ENCODE results near the gene UBAC2.
A peak's percentile ranks its signal among the peaks of the same experiment; 100 is the strongest.

The UBAC2 gene

GRCh38 chr13:99299256-99299919 lies 98.7 kb downstream of the UBAC2 start:
- DNase-seq = no peak

GRCh38 chr13:99299920-99300341 lies 99.3 kb downstream of the UBAC2 start:
- no peak for DNase-seq

- no peak for DNase-seq
Measured at GRCh38 chr13:99301056-99301838, 100.6 kb downstream of the UBAC2 start.

DNA sequence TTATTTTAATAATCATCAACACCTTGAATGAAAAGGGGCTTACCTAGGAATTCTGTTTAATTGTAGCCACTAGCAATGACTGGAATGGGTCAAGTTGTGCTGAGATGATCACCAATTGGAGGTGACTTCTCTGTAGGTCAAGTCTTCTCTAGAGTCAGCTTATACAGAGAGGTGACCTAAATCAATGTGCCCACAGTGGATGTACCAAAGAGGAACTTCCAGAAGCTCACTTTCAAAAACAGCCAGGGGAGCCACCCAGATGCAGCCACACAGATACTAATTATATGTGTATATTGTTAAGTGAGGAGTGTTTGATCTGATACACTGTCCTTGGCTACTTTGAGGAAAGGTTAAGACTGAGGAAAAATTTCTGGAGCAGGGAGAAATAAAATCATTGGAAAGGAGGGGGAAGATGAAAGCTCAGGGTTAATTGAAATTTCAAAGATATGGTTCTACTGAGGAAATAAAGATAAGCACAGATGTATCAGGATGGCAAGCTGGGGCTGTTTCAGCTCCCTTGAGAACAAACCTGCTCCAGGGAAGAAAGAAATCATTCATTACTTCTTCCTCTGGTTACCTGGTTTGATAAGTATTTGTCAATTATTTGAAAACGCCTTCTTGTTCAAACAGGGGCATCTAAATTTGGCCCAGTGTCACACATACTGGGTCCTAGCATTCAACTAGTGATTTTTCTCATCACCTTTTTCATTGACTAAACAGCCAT lies 101.4 kb downstream of the UBAC2 start:
- no peak for DNase-seq

GRCh38 chr13:99302637-99303505 lies 102.2 kb downstream of the UBAC2 start:
- no peak for DNase-seq

- DNase-seq = no peak
Measured at GRCh38 chr13:99303863-99304521, 103.3 kb downstream of the UBAC2 start.

DNA sequence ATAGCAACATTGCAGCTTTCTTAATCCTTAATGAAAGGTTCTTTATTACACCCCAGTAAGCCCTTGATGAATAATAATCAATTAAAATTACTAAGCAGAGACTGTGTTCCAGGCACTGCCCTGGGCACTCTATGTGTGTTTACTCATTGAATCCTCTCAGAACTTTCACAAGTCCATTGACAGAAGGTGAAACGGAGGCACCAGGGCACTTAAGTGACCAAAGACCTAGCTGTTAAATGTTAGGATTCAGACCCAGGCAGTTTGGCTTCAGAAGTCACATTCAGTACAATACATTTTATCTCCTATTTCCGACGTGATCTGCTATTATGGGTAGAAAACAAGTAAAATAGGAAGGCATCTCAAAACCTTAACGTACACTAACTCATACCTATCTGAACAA lies 103.9 kb downstream of the UBAC2 start:
- no peak for DNase-seq

GRCh38 chr13:99305158-99305557 lies 104.5 kb downstream of the UBAC2 start:
- DNase-seq = no peak

DNA sequence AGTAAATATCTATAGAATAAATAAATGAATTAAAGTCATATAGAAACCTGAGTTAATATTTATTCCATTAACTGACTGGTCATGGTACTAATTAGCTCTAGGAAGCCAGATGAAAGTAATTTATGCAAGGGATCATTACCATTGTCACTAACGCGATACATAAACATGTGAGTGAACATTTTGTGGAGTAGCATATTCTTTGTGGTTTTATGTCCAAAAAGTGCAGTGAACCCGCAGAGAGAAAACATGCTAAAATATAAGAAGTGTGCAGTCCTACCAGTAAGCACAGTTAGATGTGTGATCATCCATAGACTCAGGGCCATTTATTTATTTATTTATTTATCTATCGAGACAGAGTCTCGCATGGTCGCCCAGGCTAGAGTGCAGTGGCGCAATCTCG lies 104.9 kb downstream of the UBAC2 start:
- no peak for DNase-seq

GRCh38 chr13:99307247-99307646 lies 106.6 kb downstream of the UBAC2 start, which contains the start of gene GPR183:
Gene GPR183 (minus strand): TSS chr13:99307399. CDS start chr13:99296145, 11,254 bp downstream.
- no peak for DNase-seq

GRCh38 chr13:99307648-99308339 lies 107.1 kb downstream of the UBAC2 start:
- no peak for DNase-seq

DNA sequence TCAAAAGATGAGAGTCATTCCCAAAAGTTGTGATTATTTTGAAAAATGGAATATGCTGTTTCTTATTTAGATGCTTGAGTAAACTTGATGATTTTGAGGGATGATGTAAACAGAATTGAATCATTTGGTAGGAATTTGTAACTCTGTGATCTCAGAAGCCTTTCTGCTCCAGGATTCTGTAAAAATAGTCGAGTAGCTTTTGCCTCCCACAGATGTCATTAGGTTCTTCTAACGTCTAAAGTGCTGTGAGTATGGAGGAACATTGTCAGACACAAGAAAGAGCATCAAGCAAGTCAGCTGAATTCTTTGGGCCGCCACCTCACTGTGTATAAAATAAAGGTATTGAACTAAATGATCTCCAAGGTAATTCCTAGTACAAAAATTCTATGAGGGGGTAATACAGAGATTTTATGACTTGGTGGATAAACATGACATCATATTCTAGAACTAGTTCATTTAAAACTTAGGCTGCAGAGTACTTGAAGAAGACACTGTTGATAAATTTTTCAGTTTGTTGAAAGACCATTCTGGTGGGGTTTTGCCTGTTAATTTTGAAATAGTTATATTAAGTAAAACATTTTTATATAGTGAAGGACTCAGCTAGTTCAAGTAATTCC lies 107.9 kb downstream of the UBAC2 start:
- DNase-seq = no peak

GRCh38 chr13:99310382-99311031 lies 109.9 kb downstream of the UBAC2 start:
- no peak for DNase-seq

GRCh38 chr13:99311137-99311536 lies 110.5 kb downstream of the UBAC2 start:
- no peak for DNase-seq

DNA sequence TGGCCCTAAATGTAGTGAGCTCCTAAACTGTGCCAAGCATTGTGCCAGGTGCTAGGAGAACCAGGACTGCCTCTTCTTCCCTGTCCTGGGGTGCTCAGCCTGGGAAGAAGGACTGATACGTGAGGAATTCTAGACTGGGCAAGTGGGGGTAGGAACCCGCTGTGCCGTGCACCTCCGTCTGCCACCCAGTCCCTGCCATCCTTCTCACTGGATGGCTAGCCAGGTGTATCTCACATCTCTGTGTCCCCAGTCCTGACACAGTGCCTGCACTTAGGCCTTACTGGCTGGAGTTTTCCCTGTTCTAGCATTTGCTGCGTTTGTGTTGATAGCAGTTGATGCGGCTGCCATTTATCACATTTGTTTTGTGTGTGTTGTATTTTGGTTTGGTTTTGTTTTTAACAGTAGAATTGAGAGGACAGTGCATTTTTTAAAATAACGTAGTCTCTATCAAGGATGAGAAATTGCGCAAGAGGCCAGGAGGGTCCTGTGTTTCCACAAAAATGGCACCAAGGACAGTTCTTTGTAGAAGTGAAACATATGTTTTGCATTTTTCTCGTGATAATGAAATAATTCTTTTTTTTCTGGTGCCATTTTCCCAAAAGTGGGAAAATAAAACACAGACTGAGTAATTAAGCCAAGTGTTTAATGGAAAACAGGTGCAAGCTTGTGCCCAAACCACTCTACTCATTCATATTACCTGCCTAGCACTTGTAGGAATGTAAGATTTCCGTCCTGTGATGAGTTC lies 111.3 kb downstream of the UBAC2 start:
- no peak for DNase-seq

- DNase-seq = no peak
Measured at GRCh38 chr13:99312493-99312883, 111.8 kb downstream of the UBAC2 start.

DNA sequence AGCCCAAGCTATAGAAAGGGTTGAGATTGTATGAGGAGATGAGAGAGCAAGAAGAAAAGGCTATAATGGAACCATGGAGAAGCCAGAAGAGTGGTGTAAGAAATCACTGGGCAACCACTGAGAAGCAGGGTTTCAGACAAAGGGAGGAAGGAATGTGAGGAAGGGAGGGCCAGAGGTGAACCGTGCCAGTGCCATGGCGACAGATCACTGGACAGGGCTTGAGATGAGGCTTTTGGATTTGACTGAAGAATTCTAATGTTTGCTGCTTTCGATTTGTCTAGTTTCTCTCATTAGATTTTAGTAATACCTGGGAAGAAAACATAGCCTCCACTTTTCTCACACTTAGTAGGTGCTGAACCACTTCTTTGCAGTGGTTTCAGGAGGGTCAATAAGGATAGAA lies 112.8 kb downstream of the UBAC2 start:
- DNase-seq = no peak

DNA sequence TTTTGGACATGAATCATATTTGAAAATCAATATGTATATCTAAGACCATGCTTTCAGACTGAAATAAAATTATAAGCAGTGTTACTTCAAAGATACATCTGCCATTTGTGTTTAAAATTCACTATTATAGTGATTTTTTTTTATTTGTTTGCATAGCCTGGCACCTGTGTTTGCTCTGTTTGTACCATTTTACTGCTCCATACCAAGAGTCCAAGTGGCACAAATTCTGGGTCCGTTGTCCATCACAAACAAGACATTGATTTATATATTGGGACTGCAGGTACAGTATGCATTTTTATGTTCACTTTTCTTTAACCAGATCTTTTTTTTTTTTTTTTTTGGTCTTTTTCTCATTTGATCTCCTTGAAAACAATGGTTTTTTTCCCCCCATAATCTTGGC lies 113.3 kb downstream of the UBAC2 start:
- DNase-seq = no peak

DNA sequence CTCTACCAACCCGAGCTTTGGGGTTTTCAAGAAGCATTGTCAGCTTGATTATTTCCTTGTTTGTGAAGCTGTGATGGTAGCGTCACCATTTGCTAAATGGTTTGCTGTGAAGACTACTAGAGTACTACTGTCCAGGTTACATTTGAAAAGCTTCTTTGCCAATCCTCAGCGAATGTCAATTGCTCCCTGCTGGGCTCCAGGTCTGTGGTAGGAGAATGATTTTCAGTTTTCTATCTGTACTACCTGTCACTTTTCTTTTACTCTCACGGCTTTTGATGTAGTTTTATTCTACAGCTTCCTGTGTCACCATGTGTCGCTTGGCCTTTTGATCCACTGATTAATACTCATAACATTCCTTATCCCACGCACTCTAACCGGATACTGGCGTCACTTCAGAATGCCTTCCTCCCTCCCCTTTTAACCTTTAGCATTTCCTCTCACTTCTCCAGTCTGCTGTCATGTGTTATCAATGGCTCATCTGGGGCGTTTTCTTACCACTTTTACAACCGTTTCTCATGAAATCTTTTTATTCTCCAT lies 114.1 kb downstream of the UBAC2 start:
- DNase-seq = peak; percentile 19
